NCI-H748 (cell line): ENCODE measurements around the gene CC2D1A.

Experiments
- DNase-seq: peaks from one replicate; lab custom pipeline; 2025; ENCODE audit not compliant: unreplicated experiment; lab: John Stamatoyannopoulos, UW

The CC2D1A gene

GRCh38 chr19:13935765-13936510, 29.9 kb downstream of the CC2D1A start:
- no peak for DNase-seq

- DNase-seq = no peak
Observed at GRCh38 chr19:13937479-13938300, 31.7 kb downstream of the CC2D1A start.

- no peak for DNase-seq
Observed at GRCh38 chr19:13938301-13939064, 32.5 kb downstream of the CC2D1A start, which contains the start of gene PODNL1. Gene PODNL1 (minus strand): TSS chr19:13938417. CDS start chr19:13938181, 236 bp downstream.

GRCh38 chr19:13942023-13942684, 36.2 kb downstream of the CC2D1A start:
- DNase-seq = no peak

GRCh38 chr19:13946414-13946813, 40.4 kb downstream of the CC2D1A start:
- no peak for DNase-seq

- DNase-seq = no peak
Observed at GRCh38 chr19:13951043-13951442, 45.0 kb downstream of the CC2D1A start.

- DNase-seq = no peak
Observed at GRCh38 chr19:13951799-13952153, 45.8 kb downstream of the CC2D1A start.

- peak; percentile 99 for DNase-seq
Observed at GRCh38 chr19:13952154-13952930, 46.3 kb downstream of the CC2D1A start, which contains the start of gene DCAF15. Gene DCAF15 (plus strand): TSS chr19:13952509. CDS start chr19:13952513, 4 bp downstream.

- no peak for DNase-seq
Observed at GRCh38 chr19:13952931-13953531, 47.0 kb downstream of the CC2D1A start.

- DNase-seq = no peak
Observed at GRCh38 chr19:13954185-13954584, 48.2 kb downstream of the CC2D1A start.

GRCh38 chr19:13955662-13956364, 49.8 kb downstream of the CC2D1A start:
- DNase-seq = no peak

- DNase-seq = no peak
Observed at GRCh38 chr19:13956365-13956744, 50.4 kb downstream of the CC2D1A start.

GRCh38 chr19:13957051-13957450, 51.0 kb downstream of the CC2D1A start:
- no peak for DNase-seq

GRCh38 chr19:13958043-13958442, 52.0 kb downstream of the CC2D1A start:
- DNase-seq = no peak

GRCh38 chr19:13959141-13959961, 53.4 kb downstream of the CC2D1A start:
- DNase-seq = no peak

GRCh38 chr19:13959962-13960862, 54.2 kb downstream of the CC2D1A start:
- DNase-seq = no peak
